Epithelial cell of alveolus of lung (primary cell): ENCODE data around the gene PRAMEF15. TPM values are rescaled to one million over a fixed set of nuclear protein-coding genes. Genes with fewer than 3 reads are reported as not detected.

Experiments
- total RNA-seq: library from RNA; depleted of rRNA; stranded (reverse); fragments of >200 nt; gene quantifications from 2 replicates; pipeline ENCODE4 v1.2.1, GENCODE V29; 2015

The PRAMEF15 gene
- not detected in 2 replicates for total RNA-seq

GRCh38 chr1:13315281-13315680, at the start of gene PRAMEF15:
TSS of gene PRAMEF15 (plus strand) at chr1:13315581. CDS start at chr1:13318408, 2,827 bp downstream.

GRCh38 chr1:13285037-13285436, 30.3 kb upstream of the PRAMEF15 start, which contains the start of gene PRAMEF8:
TSS of gene PRAMEF8 (minus strand) at chr1:13285137. CDS start at chr1:13284091, 1,046 bp downstream.

GRCh38 chr1:13303239-13303638, 12.1 kb upstream of the PRAMEF15 start, which contains the start of gene PRAMEF33:
TSS of gene PRAMEF33 (plus strand) at chr1:13303539. CDS start at chr1:13305955, 2,416 bp downstream.

GRCh38 chr1:13347034-13347433, 31.7 kb downstream of the PRAMEF15 start, which contains the start of gene PRAMEF14:
TSS of gene PRAMEF14 (minus strand) at chr1:13347134. CDS start at chr1:13345314, 1,820 bp downstream.

Other genes with a start within 250 kb of the PRAMEF15 start
- not detected in 2 replicates for gene PRAMEF25, start 244.8 kb upstream of the PRAMEF15 start, total RNA-seq
- gene HNRNPCL2, start 198.7 kb upstream of the PRAMEF15 start, total RNA-seq = not detected in 2 replicates
- gene PRAMEF26, start 159.6 kb upstream of the PRAMEF15 start, total RNA-seq = not detected in 2 replicates
- gene HNRNPCL4, start 149.9 kb upstream of the PRAMEF15 start, total RNA-seq = not detected in 2 replicates
- gene PRAMEF9, start 143.7 kb upstream of the PRAMEF15 start, total RNA-seq = not detected in 2 replicates
- not detected in 2 replicates for gene PRAMEF13, start 114.2 kb upstream of the PRAMEF15 start, total RNA-seq
- gene PRAMEF18, start 89.4 kb upstream of the PRAMEF15 start, total RNA-seq = not detected in 2 replicates
- gene PRAMEF5, start 61.4 kb upstream of the PRAMEF15 start, total RNA-seq = not detected in 2 replicates
- not detected in 2 replicates for gene PRAMEF8, start 30.4 kb upstream of the PRAMEF15 start, total RNA-seq
- not detected in 2 replicates for gene PRAMEF33, start 12.0 kb upstream of the PRAMEF15 start, total RNA-seq
- not detected in 2 replicates for gene PRAMEF14, start 31.6 kb downstream of the PRAMEF15 start, total RNA-seq
- gene PRAMEF19, start 56.4 kb downstream of the PRAMEF15 start, total RNA-seq = not detected in 2 replicates
- gene PRAMEF17, start 74.1 kb downstream of the PRAMEF15 start, total RNA-seq = not detected in 2 replicates
- gene PRAMEF20, start 94.9 kb downstream of the PRAMEF15 start, total RNA-seq = not detected in 2 replicates
- gene LRRC38, start 198.4 kb downstream of the PRAMEF15 start, total RNA-seq = 0.39 TPM in 1 of 2 replicates, not detected in the other